Fibroblast of lung (primary cell): ENCODE results near the gene TXNDC12.

Source experiments
- CTCF ChIP-seq, 2 donors: IDR thresholded peaks in 1 of 2; conservative IDR thresholded peaks in 1 of 2; 1 replicate in 1 of 2; 2 replicates in 1 of 2; pipeline ENCODE4 v1.5.1; 2011 to 2012; ENCODE audit warnings: low read length in 2 of 2, control low read depth in 1 of 2, inconsistent platforms in 1 of 2, low read depth in 1 of 2, mild to moderate bottlenecking in 1 of 2
- EZH2 ChIP-seq: IDR thresholded peaks from 2 replicates; pipeline ENCODE4 v1.5.1; 2012; ENCODE audit warnings: low read length, control low read depth, mild to moderate bottlenecking; ENCODE audit errors: missing control alignments

- TF ChIP-seq CTCF (conservative IDR thresholded peaks at IDR 0.05 in 1 of 2, IDR thresholded peaks at IDR 0.05 in 1 of 2; ENCODE audit: low read depth in 1 of 2, low read length in 2 of 2): no peak
- TF ChIP-seq EZH2: no peak
Observed at GRCh38 chr1:52072291-52072690, 17.3 kb upstream of the TXNDC12 start.
